WTC11 (cell line): Measurements from ENCODE around the gene COMMD7.

ENCODE experiments used
- ATF2 ChIP-seq: sonication (generic); formaldehyde crosslinking; IDR thresholded peaks from 2 replicates; pipeline ENCODE4 v1.8.1; 2022; ENCODE audit warnings: low read depth, missing genetic modification reagents, borderline replicate concordance
- ATF6 ChIP-seq: sonication (generic); formaldehyde crosslinking; IDR thresholded peaks from 2 replicates; pipeline ENCODE4 v1.8.1; 2023; ENCODE audit warnings: mild to moderate bottlenecking, missing genetic modification reagents
- CBFB ChIP-seq: sonication (generic); formaldehyde crosslinking; IDR thresholded peaks from 2 replicates; pipeline ENCODE4 v1.8.1; 2022; ENCODE audit warnings: mild to moderate bottlenecking, low read depth, missing genetic modification reagents
- CREB1 ChIP-seq: sonication (generic); formaldehyde crosslinking; IDR thresholded peaks from 2 replicates; pipeline ENCODE4 v1.8.0; 2023; ENCODE audit warnings: mild to moderate bottlenecking, missing genetic modification reagents
- E2F1 ChIP-seq: sonication (generic); formaldehyde crosslinking; IDR thresholded peaks from 2 replicates; pipeline ENCODE4 v1.8.0; 2022; ENCODE audit warnings: mild to moderate bottlenecking, missing genetic modification reagents
- E2F4 ChIP-seq: sonication (generic); formaldehyde crosslinking; IDR thresholded peaks from 2 replicates; pipeline ENCODE4 v1.8.1; 2022; ENCODE audit warnings: low read depth, mild to moderate bottlenecking, moderate library complexity, missing genetic modification reagents, borderline replicate concordance
- JUN ChIP-seq: sonication (generic); formaldehyde crosslinking; IDR thresholded peaks from 2 replicates; pipeline ENCODE4 v1.8.0; 2023; ENCODE audit warnings: mild to moderate bottlenecking, missing genetic modification reagents
- NFYB ChIP-seq: sonication (generic); formaldehyde crosslinking; conservative IDR thresholded peaks from 2 replicates; pipeline ENCODE4 v1.8.0; 2022; ENCODE audit warnings: low read depth, missing genetic modification reagents
- PREB ChIP-seq: sonication (generic); formaldehyde crosslinking; IDR thresholded peaks from 2 replicates; pipeline ENCODE4 v1.8.1; 2022; ENCODE audit warnings: mild to moderate bottlenecking, missing genetic modification reagents, moderate library complexity, borderline replicate concordance
- ZBTB43 ChIP-seq: sonication (generic); formaldehyde crosslinking; IDR thresholded peaks from 2 replicates; pipeline ENCODE4 v1.8.1; 2023; ENCODE audit warnings: mild to moderate bottlenecking, missing genetic modification reagents
- TF ChIP-seq, protein P1 (sequence below): fragments of 200-600 bp; IDR thresholded peaks from 2 replicates; pipeline ENCODE4 v1.8.0; 2022; ENCODE audit warnings: antibody characterized with exemption
- TF ChIP-seq, protein P2 (sequence below): sonication (generic); formaldehyde crosslinking; conservative IDR thresholded peaks from 2 replicates; pipeline ENCODE4 v1.8.1; 2023; ENCODE audit warnings: mild to moderate bottlenecking, low read depth, missing genetic modification reagents, moderate library complexity

DNA sequence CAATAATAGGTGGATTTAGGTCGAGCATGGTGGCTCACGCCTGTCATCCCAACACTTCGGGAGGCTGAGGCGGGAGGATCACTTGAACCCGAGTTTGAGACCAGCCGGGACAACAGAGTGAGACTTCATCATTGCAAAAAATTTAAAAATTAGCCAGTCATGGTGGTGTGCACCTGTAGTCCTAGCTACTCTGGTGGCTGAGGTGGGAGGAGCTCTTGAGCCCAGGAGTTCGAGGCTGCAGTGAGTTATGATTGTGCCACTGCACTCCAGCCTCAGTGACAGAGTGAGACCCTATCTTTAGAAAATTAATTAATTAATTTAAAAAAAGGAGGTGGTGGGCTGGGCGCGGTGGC is 56.1 kb downstream of the COMMD7 start:
- TF ChIP-seq, protein P1, sequence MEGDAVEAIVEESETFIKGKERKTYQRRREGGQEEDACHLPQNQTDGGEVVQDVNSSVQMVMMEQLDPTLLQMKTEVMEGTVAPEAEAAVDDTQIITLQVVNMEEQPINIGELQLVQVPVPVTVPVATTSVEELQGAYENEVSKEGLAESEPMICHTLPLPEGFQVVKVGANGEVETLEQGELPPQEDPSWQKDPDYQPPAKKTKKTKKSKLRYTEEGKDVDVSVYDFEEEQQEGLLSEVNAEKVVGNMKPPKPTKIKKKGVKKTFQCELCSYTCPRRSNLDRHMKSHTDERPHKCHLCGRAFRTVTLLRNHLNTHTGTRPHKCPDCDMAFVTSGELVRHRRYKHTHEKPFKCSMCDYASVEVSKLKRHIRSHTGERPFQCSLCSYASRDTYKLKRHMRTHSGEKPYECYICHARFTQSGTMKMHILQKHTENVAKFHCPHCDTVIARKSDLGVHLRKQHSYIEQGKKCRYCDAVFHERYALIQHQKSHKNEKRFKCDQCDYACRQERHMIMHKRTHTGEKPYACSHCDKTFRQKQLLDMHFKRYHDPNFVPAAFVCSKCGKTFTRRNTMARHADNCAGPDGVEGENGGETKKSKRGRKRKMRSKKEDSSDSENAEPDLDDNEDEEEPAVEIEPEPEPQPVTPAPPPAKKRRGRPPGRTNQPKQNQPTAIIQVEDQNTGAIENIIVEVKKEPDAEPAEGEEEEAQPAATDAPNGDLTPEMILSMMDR = no peak
- TF ChIP-seq CBFB (CRISPR knock-in tag) (no peak), PREB (CRISPR knock-in tag) (no peak), CREB1 (no peak), E2F4 (CRISPR knock-in tag) (no peak), NFYB (CRISPR knock-in tag) (no peak), JUN (CRISPR knock-in tag) (no peak), ZBTB43 (CRISPR knock-in tag) (no peak), E2F1 (no peak), ATF2 (no peak), ATF6 (CRISPR knock-in tag) (no peak)
- TF ChIP-seq, protein P2, sequence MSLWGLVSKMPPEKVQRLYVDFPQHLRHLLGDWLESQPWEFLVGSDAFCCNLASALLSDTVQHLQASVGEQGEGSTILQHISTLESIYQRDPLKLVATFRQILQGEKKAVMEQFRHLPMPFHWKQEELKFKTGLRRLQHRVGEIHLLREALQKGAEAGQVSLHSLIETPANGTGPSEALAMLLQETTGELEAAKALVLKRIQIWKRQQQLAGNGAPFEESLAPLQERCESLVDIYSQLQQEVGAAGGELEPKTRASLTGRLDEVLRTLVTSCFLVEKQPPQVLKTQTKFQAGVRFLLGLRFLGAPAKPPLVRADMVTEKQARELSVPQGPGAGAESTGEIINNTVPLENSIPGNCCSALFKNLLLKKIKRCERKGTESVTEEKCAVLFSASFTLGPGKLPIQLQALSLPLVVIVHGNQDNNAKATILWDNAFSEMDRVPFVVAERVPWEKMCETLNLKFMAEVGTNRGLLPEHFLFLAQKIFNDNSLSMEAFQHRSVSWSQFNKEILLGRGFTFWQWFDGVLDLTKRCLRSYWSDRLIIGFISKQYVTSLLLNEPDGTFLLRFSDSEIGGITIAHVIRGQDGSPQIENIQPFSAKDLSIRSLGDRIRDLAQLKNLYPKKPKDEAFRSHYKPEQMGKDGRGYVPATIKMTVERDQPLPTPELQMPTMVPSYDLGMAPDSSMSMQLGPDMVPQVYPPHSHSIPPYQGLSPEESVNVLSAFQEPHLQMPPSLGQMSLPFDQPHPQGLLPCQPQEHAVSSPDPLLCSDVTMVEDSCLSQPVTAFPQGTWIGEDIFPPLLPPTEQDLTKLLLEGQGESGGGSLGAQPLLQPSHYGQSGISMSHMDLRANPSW (CRISPR knock-in tag) = no peak
